SK-N-SH (cell line): ENCODE results near the gene CPLANE2. TPM values are rescaled to one million over a fixed set of nuclear protein-coding genes. Genes with fewer than 3 reads are reported as not detected.

Source experiments
- CTCF ChIA-PET: fragments of 300-600, 350-600 bp; formaldehyde crosslinking; extraction: SDS; loops from one replicate; lab custom pipeline; 2021; lab: Yijun Ruan, JAX
- POLR2A ChIA-PET: fragments of 350-600 bp; sonication (Branson Sonifier 250); formaldehyde crosslinking; extraction: SDS; loops from one replicate; lab custom pipeline; 2020; ENCODE audit warnings: antibody characterized with exemption, inconsistent platforms; lab: Yijun Ruan, JAX
- DNase-seq: peaks from one replicate; pipeline ENCODE4 v3.0.0; 2012
- H2AFZ ChIP-seq: fragments of 200-600 bp; sonication (generic); 2 replicates; pipeline ENCODE4 v1.8.1; 2016; ENCODE audit warnings: antibody characterized with exemption, mild to moderate bottlenecking, low read depth
- H3F3A ChIP-seq: fragments of 200-600 bp; sonication (generic); replicated peaks from 2 replicates; pipeline ENCODE3; 2016; ENCODE audit warnings: antibody characterized with exemption, mild to moderate bottlenecking; ENCODE audit not compliant: insufficient read depth
- H3K27ac ChIP-seq, 2 experiments: fragments of 200-500 bp in 1 of 2; fragments of 200-600 bp in 1 of 2; sonication (Bioruptor generic) in 1 of 2; sonication (generic), shearing (Covaris generic) in 1 of 2; 2 replicates each; pipeline versions ENCODE4 v1.5.1 to v1.6.1; 2014 to 2016; ENCODE audit warnings: low read depth in 2 of 2, inconsistent platforms in 1 of 2, low read length in 1 of 2, mild to moderate bottlenecking in 1 of 2, mixed read lengths in 1 of 2
- H3K27me3 ChIP-seq: fragments of 200-600 bp; sonication (generic), shearing (Covaris generic); 2 replicates; pipeline ENCODE4 v1.6.1; 2016; ENCODE audit warnings: mixed run types; ENCODE audit not compliant: insufficient read depth
- H3K36me3 ChIP-seq, 2 experiments: fragments of 200-500 bp in 1 of 2; fragments of 200-600 bp in 1 of 2; sonication (Bioruptor generic) in 1 of 2; sonication (generic) in 1 of 2; replicated peaks in 1 of 2; 2 replicates each; pipeline versions ENCODE3 to v1.5.1; 2014 to 2016; ENCODE audit warnings: low read length in 1 of 2, mild to moderate bottlenecking in 1 of 2; ENCODE audit not compliant: insufficient read depth in 2 of 2, control insufficient read depth in 1 of 2
- H3K4me1 ChIP-seq, 2 experiments: fragments of 200-500 bp in 1 of 2; fragments of 200-600 bp in 1 of 2; sonication (Bioruptor generic) in 1 of 2; sonication (generic), shearing (Covaris generic) in 1 of 2; 2 replicates each; pipeline versions ENCODE4 v1.5.1 to v1.6.1; 2014 to 2016; ENCODE audit warnings: low read depth in 1 of 2, low read length in 1 of 2, mixed run types in 1 of 2; ENCODE audit not compliant: insufficient read depth in 2 of 2, control insufficient read depth in 1 of 2
- H3K4me2 ChIP-seq: fragments of 200-600 bp; sonication (generic), shearing (Covaris generic); 2 replicates; pipeline ENCODE4 v1.6.1; 2017; ENCODE audit warnings: mixed run types
- H3K4me3 ChIP-seq, 2 experiments: fragments of 200-500 bp in 1 of 2; fragments of 200-600 bp in 1 of 2; sonication (Bioruptor generic) in 1 of 2; sonication (generic), shearing (Covaris generic) in 1 of 2; 2 replicates each; pipeline versions ENCODE4 v1.5.1 to v1.8.1; 2014 to 2016; ENCODE audit warnings: low read depth in 2 of 2, inconsistent platforms in 1 of 2, low read length in 1 of 2, mild to moderate bottlenecking in 1 of 2, mixed read lengths in 1 of 2, moderate library complexity in 1 of 2
- H3K79me2 ChIP-seq: fragments of 200-600 bp; sonication (generic); 2 replicates; pipeline ENCODE4 v1.8.1; 2017; ENCODE audit warnings: mild to moderate bottlenecking; ENCODE audit not compliant: insufficient read depth
- H3K9ac ChIP-seq: fragments of 200-600 bp; sonication (generic); 2 replicates; pipeline ENCODE4 v1.6.1; 2017; ENCODE audit warnings: mixed run types
- H3K9me2 ChIP-seq: fragments of 200-600 bp; sonication (generic); 2 replicates; pipeline ENCODE4 v1.6.1; 2017; ENCODE audit warnings: mixed run types
- H3K9me3 ChIP-seq: fragments of 200-600 bp; sonication (generic); 2 replicates; pipeline ENCODE4 v1.6.1; 2017; ENCODE audit warnings: mixed run types, mild to moderate bottlenecking, moderate library complexity
- H4K20me1 ChIP-seq: fragments of 200-600 bp; sonication (generic); 2 replicates; pipeline ENCODE4 v1.6.1; 2017; ENCODE audit warnings: mild to moderate bottlenecking, mixed run types; ENCODE audit not compliant: insufficient read depth
- CHD2 ChIP-seq: fragments of 150-350 bp; IDR thresholded peaks from 2 replicates; pipeline ENCODE4 v1.6.1; 2018; ENCODE audit warnings: low read length; ENCODE audit not compliant: partially characterized antibody
- ELF1 ChIP-seq: IDR thresholded peaks from 2 replicates; pipeline ENCODE4 v1.4.0; 2012
- EZH2phosphoT487 ChIP-seq: fragments of 200-600 bp; sonication (generic); IDR thresholded peaks from 2 replicates; pipeline ENCODE4 v1.6.1; 2017; ENCODE audit warnings: low read depth, mixed run types, mild to moderate bottlenecking, antibody characterized with exemption, moderate library complexity, borderline replicate concordance
- GATA2 ChIP-seq: sonication (generic); formaldehyde crosslinking; IDR thresholded peaks from 2 replicates; pipeline ENCODE4 v1.5.0; 2020; ENCODE audit warnings: mild to moderate bottlenecking, missing genetic modification reagents
- IRF3 ChIP-seq: fragments of 150-350 bp; IDR thresholded peaks from 2 replicates; pipeline ENCODE4 v1.6.1; 2016; ENCODE audit warnings: mild to moderate bottlenecking, low read depth, low read length
- MXI1 ChIP-seq: IDR thresholded peaks from 2 replicates; pipeline ENCODE4 v1.6.1; 2012; ENCODE audit warnings: mild to moderate bottlenecking, low read depth, low read length, improper control_type of control experiment
- POLR2AphosphoS5 ChIP-seq: IDR thresholded peaks from 2 replicates; pipeline ENCODE4 v1.6.1; 2012; ENCODE audit warnings: low read depth, low read length
- RXRA ChIP-seq: IDR thresholded peaks from 2 replicates; pipeline ENCODE4 v1.4.0; 2012; ENCODE audit warnings: low read depth, mild to moderate bottlenecking, borderline replicate concordance
- SMC3 ChIP-seq: IDR thresholded peaks from 2 replicates; pipeline ENCODE4 v1.6.1; 2012; ENCODE audit warnings: low read depth, low read length, improper control_type of control experiment
- TAF1 ChIP-seq: IDR thresholded peaks from 2 replicates; pipeline ENCODE4 v1.6.1; 2012; ENCODE audit warnings: low read depth, mild to moderate bottlenecking, low read length, moderate library complexity, borderline replicate concordance
- TEAD4 ChIP-seq: IDR thresholded peaks from 2 replicates; pipeline ENCODE4 v1.4.0; 2012; ENCODE audit warnings: mild to moderate bottlenecking, borderline replicate concordance; ENCODE audit not compliant: insufficient read depth
- USF1 ChIP-seq: IDR thresholded peaks from 2 replicates; pipeline ENCODE4 v1.4.0; 2012; ENCODE audit warnings: low read depth, borderline replicate concordance
- YY1 ChIP-seq: IDR thresholded peaks from 2 replicates; pipeline ENCODE4 v1.4.0; 2012; ENCODE audit warnings: low read depth, mild to moderate bottlenecking
- WGBS: methylation state at CpG from one replicate; pipeline ENCODE4 v1.1.6; 2017; ENCODE audit warnings: low lambda C conversion rate; 5-methylcytosine and 5-hydroxymethylcytosine counted together
- polyA plus RNA-seq, 3 experiments: library from polyadenylated mRNA; depleted of rRNA; stranded (reverse); fragments of >200 nt; gene quantifications; 2 replicates each; pipeline ENCODE4 v1.2.3, GENCODE V29; 2012
- TF ChIP-seq, protein P1 (sequence below): IDR thresholded peaks from 2 replicates; pipeline ENCODE4 v1.6.1; 2012; ENCODE audit warnings: mild to moderate bottlenecking, low read depth, low read length, moderate library complexity
- TF ChIP-seq, protein P2 (sequence below): IDR thresholded peaks from 2 replicates; pipeline ENCODE4 v1.4.0; 2012; ENCODE audit warnings: low read depth, borderline replicate concordance

Gene CPLANE2
- polyA plus RNA-seq, 1 of the 3 experiments (the other 2 are of a cell fraction) = 8.6 TPM

- Histone ChIP-seq H3K27me3 (no peaks in the 10 kb centered on the region), H2AFZ (no peak within 1 kb of the TSS), H3K4me1 (peaks cover 0 to 24% of the 10 kb centered on the region in 2 experiments; a peak in 2 of 4 replicates)
- no peak for DNase-seq
- TF ChIP-seq EZH2phosphoT487 = no peak
- TF ChIP-seq, protein P1, sequence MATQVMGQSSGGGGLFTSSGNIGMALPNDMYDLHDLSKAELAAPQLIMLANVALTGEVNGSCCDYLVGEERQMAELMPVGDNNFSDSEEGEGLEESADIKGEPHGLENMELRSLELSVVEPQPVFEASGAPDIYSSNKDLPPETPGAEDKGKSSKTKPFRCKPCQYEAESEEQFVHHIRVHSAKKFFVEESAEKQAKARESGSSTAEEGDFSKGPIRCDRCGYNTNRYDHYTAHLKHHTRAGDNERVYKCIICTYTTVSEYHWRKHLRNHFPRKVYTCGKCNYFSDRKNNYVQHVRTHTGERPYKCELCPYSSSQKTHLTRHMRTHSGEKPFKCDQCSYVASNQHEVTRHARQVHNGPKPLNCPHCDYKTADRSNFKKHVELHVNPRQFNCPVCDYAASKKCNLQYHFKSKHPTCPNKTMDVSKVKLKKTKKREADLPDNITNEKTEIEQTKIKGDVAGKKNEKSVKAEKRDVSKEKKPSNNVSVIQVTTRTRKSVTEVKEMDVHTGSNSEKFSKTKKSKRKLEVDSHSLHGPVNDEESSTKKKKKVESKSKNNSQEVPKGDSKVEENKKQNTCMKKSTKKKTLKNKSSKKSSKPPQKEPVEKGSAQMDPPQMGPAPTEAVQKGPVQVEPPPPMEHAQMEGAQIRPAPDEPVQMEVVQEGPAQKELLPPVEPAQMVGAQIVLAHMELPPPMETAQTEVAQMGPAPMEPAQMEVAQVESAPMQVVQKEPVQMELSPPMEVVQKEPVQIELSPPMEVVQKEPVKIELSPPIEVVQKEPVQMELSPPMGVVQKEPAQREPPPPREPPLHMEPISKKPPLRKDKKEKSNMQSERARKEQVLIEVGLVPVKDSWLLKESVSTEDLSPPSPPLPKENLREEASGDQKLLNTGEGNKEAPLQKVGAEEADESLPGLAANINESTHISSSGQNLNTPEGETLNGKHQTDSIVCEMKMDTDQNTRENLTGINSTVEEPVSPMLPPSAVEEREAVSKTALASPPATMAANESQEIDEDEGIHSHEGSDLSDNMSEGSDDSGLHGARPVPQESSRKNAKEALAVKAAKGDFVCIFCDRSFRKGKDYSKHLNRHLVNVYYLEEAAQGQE = no peak
- TF ChIP-seq USF1 = no peak
- no peak for TF ChIP-seq TEAD4
- TF ChIP-seq MXI1 = no peak
- TF ChIP-seq CHD2 = no peak
- TF ChIP-seq ELF1 = no peak
- no peak for TF ChIP-seq TAF1
- TF ChIP-seq, protein P2, sequence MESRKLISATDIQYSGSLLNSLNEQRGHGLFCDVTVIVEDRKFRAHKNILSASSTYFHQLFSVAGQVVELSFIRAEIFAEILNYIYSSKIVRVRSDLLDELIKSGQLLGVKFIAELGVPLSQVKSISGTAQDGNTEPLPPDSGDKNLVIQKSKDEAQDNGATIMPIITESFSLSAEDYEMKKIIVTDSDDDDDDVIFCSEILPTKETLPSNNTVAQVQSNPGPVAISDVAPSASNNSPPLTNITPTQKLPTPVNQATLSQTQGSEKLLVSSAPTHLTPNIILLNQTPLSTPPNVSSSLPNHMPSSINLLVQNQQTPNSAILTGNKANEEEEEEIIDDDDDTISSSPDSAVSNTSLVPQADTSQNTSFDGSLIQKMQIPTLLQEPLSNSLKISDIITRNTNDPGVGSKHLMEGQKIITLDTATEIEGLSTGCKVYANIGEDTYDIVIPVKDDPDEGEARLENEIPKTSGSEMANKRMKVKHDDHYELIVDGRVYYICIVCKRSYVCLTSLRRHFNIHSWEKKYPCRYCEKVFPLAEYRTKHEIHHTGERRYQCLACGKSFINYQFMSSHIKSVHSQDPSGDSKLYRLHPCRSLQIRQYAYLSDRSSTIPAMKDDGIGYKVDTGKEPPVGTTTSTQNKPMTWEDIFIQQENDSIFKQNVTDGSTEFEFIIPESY = no peak
- no peak for TF ChIP-seq RXRA
- TF ChIP-seq GATA2 (CRISPR knock-in tag) = no peak
- TF ChIP-seq POLR2AphosphoS5 = no peak
- no peak for TF ChIP-seq SMC3
- TF ChIP-seq IRF3 = no peak
- no peak for TF ChIP-seq YY1
- TF ChIP-seq, all 33 proteins: peak for 0
- Histone ChIP-seq H3K79me2 (no peaks in the 10 kb centered on the region), H3K9me2 (no peaks in the 10 kb centered on the region), H3K9ac (no peak within 1 kb of the TSS), H3K4me2 (no peak within 1 kb of the TSS), H3K36me3 (no peaks in the 10 kb centered on the region), H3K9me3 (no peaks in the 10 kb centered on the region), H3K27ac (no peak within 1 kb of the TSS), H3K4me3 (no peak within 1 kb of the TSS), H4K20me1 (no peaks in the 10 kb centered on the region), H3F3A (peaks cover 10% of the 10 kb centered on the region)
- POLR2A ChIA-PET = no interaction called here
- WGBS = 63% methylated on average over 8 of the region's 14 CpGs
- CTCF ChIA-PET = interaction anchor here (0.5 to 1.9 kb wide), 4 partner anchors 26 to 379 kb away, joined by 3 to 7 read pairs (median 4); no protein-coding TSS in a partner anchor
These were observed 24.6 kb downstream of the CPLANE2 start, which contains the start of gene ARHGEF19 for GRCh38 chr1:16212251-16212961. ARHGEF19 (minus strand) TSS chr1:16212652; CDS start chr1:16209054, 3,598 bp downstream.
